ENCODE measurements around the gene OBSCN. TPM values are rescaled to one million over a fixed set of nuclear protein-coding genes. Genes with fewer than 3 reads are reported as not detected.

The OBSCN gene
- total RNA-seq, 1 experiment from 2014 or later, result 33.3 TPM

DNA sequence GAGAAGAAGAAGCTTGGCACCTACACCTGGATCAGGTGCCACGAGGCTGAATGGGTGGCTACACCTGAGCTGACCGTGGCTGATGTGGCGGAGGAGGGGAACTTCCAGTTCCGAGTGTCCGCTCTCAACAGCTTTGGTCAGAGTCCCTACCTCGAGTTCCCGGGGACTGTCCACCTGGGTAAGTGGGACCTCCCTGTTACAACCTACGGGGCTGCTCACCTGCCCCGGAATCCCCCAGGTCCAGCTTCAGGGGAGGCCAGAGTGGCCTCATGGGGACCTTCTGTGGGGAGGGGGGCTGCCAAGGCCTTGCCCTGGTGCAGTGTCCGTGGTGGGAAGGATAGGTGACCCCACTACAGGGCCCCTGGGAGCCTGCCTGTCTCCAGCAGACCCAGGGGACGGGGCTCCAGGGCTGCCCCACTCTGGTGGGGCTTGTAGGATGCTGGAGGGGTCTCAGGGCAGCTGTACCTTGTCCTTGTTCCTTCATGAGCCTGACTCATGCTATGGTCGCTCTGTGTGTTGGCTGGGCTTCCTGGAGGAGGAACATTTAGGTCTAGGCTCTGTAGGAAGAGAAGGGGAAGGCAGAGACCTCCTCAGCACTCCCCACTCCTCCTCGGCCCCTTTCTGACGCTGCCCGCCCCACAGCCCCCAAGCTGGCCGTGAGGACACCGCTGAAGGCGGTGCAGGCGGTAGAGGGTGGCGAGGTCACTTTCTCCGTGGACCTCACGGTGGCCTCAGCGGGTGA is 7.2 kb downstream of the OBSCN start:
- Histone ChIP-seq H3K9ac (ENCODE audit: extremely low read depth, insufficient read length, low read length) (no peak overlapping the region), H3K9me3 (ENCODE audit: control insufficient read depth, low read depth, low read length) (no peaks in the 10 kb centered on the region), H3K79me2 (ENCODE audit: insufficient read depth, low read length) (no peaks in the 10 kb centered on the region), H2AFZ (ENCODE audit: low read length) (no peak overlapping the region), H4K8ac (replicated peaks; ENCODE audit: insufficient read length, low read depth, low read length) (no peak overlapping the region), H2BK12ac (ENCODE audit: insufficient read length, low read depth, low read length) (no peak overlapping the region), H3K23ac (ENCODE audit: insufficient read length, low read depth, low read length) (no peak overlapping the region), H2AK5ac (ENCODE audit: insufficient read length, low read length) (no peak overlapping the region), H3K79me1 (ENCODE audit: insufficient read depth, low read depth, low read length, poor library complexity, severe bottlenecking) (no peaks in the 10 kb centered on the region), H3K4me1 (ENCODE audit: insufficient read depth, low read length) (no peaks in the 10 kb centered on the region; the same call in 1 of the 2 replicates), H3T11ph (ENCODE audit: low read length) (no peak overlapping the region), H3K27me3 (ENCODE audit: insufficient read depth, low read length) (no peaks in the 10 kb centered on the region; the same call in 1 of the 2 replicates), H3K4me2 (ENCODE audit: insufficient read depth, insufficient read length, low read length) (no peak overlapping the region), H4K20me1 (ENCODE audit: control insufficient read depth, insufficient read depth, insufficient read length) (no peaks in the 10 kb centered on the region), H3K23me2 (ENCODE audit: insufficient read length, low read depth, low read length, poor library complexity, severe bottlenecking) (peaks cover 15% of the 10 kb centered on the region), H3K18ac (ENCODE audit: insufficient read length, low read depth, low read length) (no peak overlapping the region), H4K5ac (ENCODE audit: insufficient read length, low read depth, low read length) (no peak overlapping the region), H4K91ac (ENCODE audit: insufficient read length, low read depth, low read length) (no peak overlapping the region), H2BK5ac (ENCODE audit: insufficient read length, low read length) (no peak overlapping the region), H2BK20ac (ENCODE audit: low read depth, low read length, poor library complexity, severe bottlenecking) (no peak overlapping the region), H2BK120ac (ENCODE audit: low read depth, low read length, poor library complexity, severe bottlenecking) (no peak overlapping the region), H3K4ac (ENCODE audit: low read depth, low read length) (no peak overlapping the region), H3K27ac (ENCODE audit: insufficient read length, low read depth, low read length) (no peak overlapping the region), H3K14ac (ENCODE audit: insufficient read depth, low read length) (no peak overlapping the region), H3K56ac (ENCODE audit: insufficient read length, low read depth, low read length) (no peak overlapping the region), H2BK15ac (ENCODE audit: low read depth, low read length) (no peak overlapping the region)
- H3K4me3 Mint-ChIP-seq, result peak overlapping the region; percentile 69 to 77
- WGBS (ENCODE audit: extremely low coverage, insufficient read length, low lambda C conversion rate), result no CpG with 5 or more reads among the region's 23 CpGs
- H3K27me3 Mint-ChIP-seq (ENCODE audit: low read depth), result no peaks in the 10 kb centered on the region
- H3K9me3 Mint-ChIP-seq, result no peaks in the 10 kb centered on the region
- no peak overlapping the region for H3K27ac Mint-ChIP-seq
- H3K4me1 Mint-ChIP-seq, result peaks cover 0 to 2% of the 10 kb centered on the region in 2 experiments; a peak in 1 of 4 replicates
- no peak for DNase-seq
- peaks cover 23 to 43% (median 39%) of the 10 kb centered on the region in 3 experiments; a peak in 6 of 7 replicates for H3K36me3 Mint-ChIP-seq (ENCODE audit: insufficient read depth in 1 of 3, low read depth in 3 of 3)
- TF ChIP-seq, protein P1, sequence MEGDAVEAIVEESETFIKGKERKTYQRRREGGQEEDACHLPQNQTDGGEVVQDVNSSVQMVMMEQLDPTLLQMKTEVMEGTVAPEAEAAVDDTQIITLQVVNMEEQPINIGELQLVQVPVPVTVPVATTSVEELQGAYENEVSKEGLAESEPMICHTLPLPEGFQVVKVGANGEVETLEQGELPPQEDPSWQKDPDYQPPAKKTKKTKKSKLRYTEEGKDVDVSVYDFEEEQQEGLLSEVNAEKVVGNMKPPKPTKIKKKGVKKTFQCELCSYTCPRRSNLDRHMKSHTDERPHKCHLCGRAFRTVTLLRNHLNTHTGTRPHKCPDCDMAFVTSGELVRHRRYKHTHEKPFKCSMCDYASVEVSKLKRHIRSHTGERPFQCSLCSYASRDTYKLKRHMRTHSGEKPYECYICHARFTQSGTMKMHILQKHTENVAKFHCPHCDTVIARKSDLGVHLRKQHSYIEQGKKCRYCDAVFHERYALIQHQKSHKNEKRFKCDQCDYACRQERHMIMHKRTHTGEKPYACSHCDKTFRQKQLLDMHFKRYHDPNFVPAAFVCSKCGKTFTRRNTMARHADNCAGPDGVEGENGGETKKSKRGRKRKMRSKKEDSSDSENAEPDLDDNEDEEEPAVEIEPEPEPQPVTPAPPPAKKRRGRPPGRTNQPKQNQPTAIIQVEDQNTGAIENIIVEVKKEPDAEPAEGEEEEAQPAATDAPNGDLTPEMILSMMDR (conservative IDR thresholded peaks at IDR 0.05), result no peak

Measured in H9 (cell line).